T follicular helper cell (primary cell): ENCODE data around the gene MAD2L1.

ENCODE experiments used
- DNase-seq: peaks from one replicate; pipeline ENCODE4 v3.0.0-alpha.2; 2020; ENCODE audit warnings: low read depth

MAD2L1 gene

GRCh38 chr4:120057416-120057815 is 9.2 kb downstream of the MAD2L1 start:
- no peak for DNase-seq

- DNase-seq, result no peak
These were observed 10.4 kb downstream of the MAD2L1 start for GRCh38 chr4:120056246-120056645.

- DNase-seq, result no peak
These were observed 10.9 kb downstream of the MAD2L1 start for GRCh38 chr4:120055795-120056194.

GRCh38 chr4:120055162-120055561 is 11.5 kb downstream of the MAD2L1 start:
- DNase-seq, result no peak

GRCh38 chr4:120053911-120054310 is 12.7 kb downstream of the MAD2L1 start:
- DNase-seq, result no peak

- no peak for DNase-seq
These were observed 13.8 kb downstream of the MAD2L1 start for GRCh38 chr4:120052856-120053255.

GRCh38 chr4:120051253-120051652 is 15.4 kb downstream of the MAD2L1 start:
- DNase-seq, result no peak

GRCh38 chr4:120049732-120050494 is 16.7 kb downstream of the MAD2L1 start:
- peak; percentile 60 for DNase-seq

GRCh38 chr4:120043828-120044227 is 22.8 kb downstream of the MAD2L1 start:
- no peak for DNase-seq

- no peak for DNase-seq
These were observed 29.2 kb downstream of the MAD2L1 start for GRCh38 chr4:120037411-120037810.

- no peak for DNase-seq
These were observed 31.7 kb downstream of the MAD2L1 start for GRCh38 chr4:120034913-120035312.

- DNase-seq, result no peak
These were observed 39.8 kb downstream of the MAD2L1 start for GRCh38 chr4:120026853-120027252.

- DNase-seq, result no peak
These were observed 41.1 kb downstream of the MAD2L1 start for GRCh38 chr4:120025516-120025915.

- no peak for DNase-seq
These were observed 47.9 kb downstream of the MAD2L1 start for GRCh38 chr4:120018786-120019185.

GRCh38 chr4:120017939-120018692 is 48.5 kb downstream of the MAD2L1 start:
- DNase-seq, result no peak

GRCh38 chr4:120011725-120012124 is 54.9 kb downstream of the MAD2L1 start:
- no peak for DNase-seq

- DNase-seq, result no peak
These were observed 56.0 kb downstream of the MAD2L1 start for GRCh38 chr4:120010646-120011045.

- DNase-seq, result no peak
These were observed 56.9 kb downstream of the MAD2L1 start for GRCh38 chr4:120009731-120010130.

GRCh38 chr4:120008957-120009356 is 57.7 kb downstream of the MAD2L1 start:
- DNase-seq, result no peak

GRCh38 chr4:120007896-120008436 is 58.7 kb downstream of the MAD2L1 start:
- no peak for DNase-seq

GRCh38 chr4:120007191-120007871 is 59.3 kb downstream of the MAD2L1 start:
- no peak for DNase-seq
